Peyer's patch (tissue), 4 donors: ENCODE results near the gene ORM1. TPM values are rescaled to one million over a fixed set of nuclear protein-coding genes. Genes with fewer than 3 reads are reported as not detected.

Experiments used
- DNase-seq, 3 donors: peaks; one replicate each; pipeline ENCODE4 v3.0.0-alpha.2; 2017 to 2019
- H3K27ac ChIP-seq, 4 donors: fragments of 200-600 bp; sonication (generic); one replicate each; pipeline ENCODE4 v1.5.1; 2016 to 2019
- H3K27me3 ChIP-seq, 2 donors: fragments of 200-600 bp; sonication (generic); one replicate each; pipeline ENCODE4 v1.5.1; 2019
- H3K36me3 ChIP-seq, 3 donors: fragments of 200-600 bp; sonication (generic); one replicate each; pipeline ENCODE4 v1.5.1; 2016 to 2019
- H3K4me1 ChIP-seq, 4 donors: fragments of 200-600 bp; sonication (generic); one replicate each; pipeline ENCODE4 v1.5.1; 2016 to 2019
- H3K4me3 ChIP-seq, 4 donors: fragments of 200-600 bp; sonication (generic); 1 replicate in 3 of 4; 2 replicates in 1 of 4; pipeline ENCODE4 v1.5.1; 2016 to 2019; ENCODE audit warnings: mild to moderate bottlenecking in 1 of 4
- H3K9me3 ChIP-seq, 4 donors: fragments of 200-600 bp; sonication (generic); one replicate each; pipeline ENCODE4 v1.5.1; 2016 to 2019; ENCODE audit warnings: mild to moderate bottlenecking in 1 of 4
- POLR2A ChIP-seq, 2 donors: fragments of 450-650 bp; IDR thresholded peaks; one replicate each; pipeline ENCODE4 v1.5.1; 2017; ENCODE audit warnings: antibody characterized with exemption in 2 of 2, mild to moderate bottlenecking in 2 of 2, moderate library complexity in 2 of 2
- total RNA-seq, 4 donors: library from RNA; depleted of rRNA; stranded (reverse); fragments of >200 nt; gene quantifications; one replicate each; pipeline ENCODE4 v1.1.0, GENCODE V29; 2016
- TF ChIP-seq, protein P1 (sequence below), 6 experiments: fragments of 450-650 bp in 4 of 6; fragments of 200-600 bp in 2 of 6; sonication (generic) in 1 of 6; IDR thresholded peaks; one replicate each; pipeline ENCODE4 v1.5.1; 2017 to 2019; ENCODE audit warnings: antibody characterized with exemption in 6 of 6, mild to moderate bottlenecking in 3 of 6, moderate library complexity in 1 of 6

The ORM1 gene
- total RNA-seq, 4 donors from 2014 or later = not detected

DNA sequence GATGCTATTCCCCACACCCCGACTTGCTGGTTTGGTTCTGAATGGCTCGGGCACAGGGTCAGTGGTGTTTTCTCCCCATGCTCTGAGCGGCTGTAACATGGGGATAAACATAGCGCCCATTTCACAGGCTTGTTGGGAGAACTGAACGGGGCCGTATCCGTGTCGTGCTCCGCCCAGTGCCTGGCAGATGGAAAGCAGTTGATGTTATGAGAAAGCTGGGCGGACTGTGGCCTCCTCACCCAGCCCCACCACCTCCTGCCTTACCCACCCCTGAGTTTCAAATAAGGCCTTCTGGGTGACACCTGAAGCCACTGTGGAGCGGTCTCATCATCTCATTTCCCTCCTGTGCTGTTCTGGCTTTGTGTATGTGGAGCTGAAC is 21.3 kb downstream of the ORM1 start:
- TF ChIP-seq POLR2A (IDR thresholded peaks at IDR 0.05) = no peak
- TF ChIP-seq, protein P1, sequence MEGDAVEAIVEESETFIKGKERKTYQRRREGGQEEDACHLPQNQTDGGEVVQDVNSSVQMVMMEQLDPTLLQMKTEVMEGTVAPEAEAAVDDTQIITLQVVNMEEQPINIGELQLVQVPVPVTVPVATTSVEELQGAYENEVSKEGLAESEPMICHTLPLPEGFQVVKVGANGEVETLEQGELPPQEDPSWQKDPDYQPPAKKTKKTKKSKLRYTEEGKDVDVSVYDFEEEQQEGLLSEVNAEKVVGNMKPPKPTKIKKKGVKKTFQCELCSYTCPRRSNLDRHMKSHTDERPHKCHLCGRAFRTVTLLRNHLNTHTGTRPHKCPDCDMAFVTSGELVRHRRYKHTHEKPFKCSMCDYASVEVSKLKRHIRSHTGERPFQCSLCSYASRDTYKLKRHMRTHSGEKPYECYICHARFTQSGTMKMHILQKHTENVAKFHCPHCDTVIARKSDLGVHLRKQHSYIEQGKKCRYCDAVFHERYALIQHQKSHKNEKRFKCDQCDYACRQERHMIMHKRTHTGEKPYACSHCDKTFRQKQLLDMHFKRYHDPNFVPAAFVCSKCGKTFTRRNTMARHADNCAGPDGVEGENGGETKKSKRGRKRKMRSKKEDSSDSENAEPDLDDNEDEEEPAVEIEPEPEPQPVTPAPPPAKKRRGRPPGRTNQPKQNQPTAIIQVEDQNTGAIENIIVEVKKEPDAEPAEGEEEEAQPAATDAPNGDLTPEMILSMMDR (IDR thresholded peaks at IDR 0.05) = no peak
- Histone ChIP-seq H3K9me3 (no peaks in the 10 kb centered on the region), H3K36me3 (peaks cover 0 to 97% (median 7%) of the 10 kb centered on the region in 3 donors), H3K27me3 (no peaks in the 10 kb centered on the region), H3K27ac (peak overlapping the region in 1 of 4 donors; percentile 38), H3K4me1 (peaks cover 0 to 10% (median 3%) of the 10 kb centered on the region in 4 donors), H3K4me3 (no peak overlapping the region)
- DNase-seq = no peak

DNA sequence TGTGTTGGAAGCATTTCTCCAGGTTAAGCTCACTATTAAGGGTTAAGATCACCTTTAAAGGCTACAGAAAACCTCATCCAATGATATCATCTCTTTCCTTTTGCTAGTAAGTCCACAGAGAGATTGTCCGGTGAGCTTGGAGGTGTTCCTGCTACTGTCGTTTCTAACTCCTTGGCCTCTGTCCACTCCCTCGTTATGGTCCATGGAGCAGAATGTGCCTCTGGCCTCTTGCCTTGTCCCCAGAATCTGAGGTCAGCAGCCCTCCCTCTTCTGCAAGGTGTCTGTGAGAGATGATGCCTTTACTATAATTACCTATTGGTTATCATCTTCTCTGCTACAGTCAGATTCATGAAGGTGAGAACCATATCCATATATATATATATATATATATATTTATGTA is 21.8 kb downstream of the ORM1 start:
- H3K36me3 ChIP-seq = peaks cover 0 to 96% (median 7%) of the 10 kb centered on the region in 3 donors
- DNase-seq = no peak
- H3K27me3 ChIP-seq = no peaks in the 10 kb centered on the region
- peak overlapping the region in 1 of 4 donors; percentile 38 for H3K27ac ChIP-seq
- peaks cover 0 to 15% (median 8%) of the 10 kb centered on the region in 4 donors for H3K4me1 ChIP-seq
- H3K4me3 ChIP-seq = no peak overlapping the region
- H3K9me3 ChIP-seq = no peaks in the 10 kb centered on the region
- TF ChIP-seq POLR2A (IDR thresholded peaks at IDR 0.05) = no peak
- TF ChIP-seq, protein P1 (IDR thresholded peaks at IDR 0.05) = no peak

DNA sequence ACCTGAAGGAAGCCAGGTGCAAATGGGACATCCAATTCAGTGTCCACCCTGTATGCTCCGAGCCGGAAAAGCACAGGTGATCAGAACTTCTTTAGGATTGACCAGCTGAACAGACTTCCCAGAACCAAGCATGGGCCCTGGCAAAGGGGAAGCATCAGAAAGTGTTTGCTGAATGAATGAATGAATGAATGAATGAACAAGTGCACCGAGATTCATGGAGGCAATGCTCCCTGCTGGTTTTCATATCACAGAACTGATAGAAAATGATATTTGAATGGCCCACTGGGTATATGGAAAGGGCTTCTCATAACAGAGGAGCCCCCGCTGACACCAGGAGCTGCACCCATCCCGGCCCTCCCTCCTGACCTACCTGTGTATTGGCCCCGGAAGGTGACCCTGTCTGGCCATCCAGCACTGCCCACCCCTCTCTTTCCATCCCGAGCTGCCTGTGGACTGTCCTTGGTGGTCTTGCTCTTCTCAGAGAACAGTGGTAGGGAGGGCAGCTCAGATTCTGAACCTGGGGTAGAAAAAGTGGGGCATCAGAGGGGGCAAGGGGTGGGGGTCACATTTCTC is 22.7 kb downstream of the ORM1 start:
- Histone ChIP-seq H3K9me3 (no peaks in the 10 kb centered on the region), H3K27ac (no peak overlapping the region), H3K4me1 (peaks cover 0 to 17% (median 13%) of the 10 kb centered on the region in 4 donors), H3K27me3 (no peaks in the 10 kb centered on the region), H3K4me3 (no peak overlapping the region), H3K36me3 (peaks cover 0 to 96% (median 7%) of the 10 kb centered on the region in 3 donors)
- no peak for TF ChIP-seq POLR2A (IDR thresholded peaks at IDR 0.05)
- no peak for DNase-seq

DNA sequence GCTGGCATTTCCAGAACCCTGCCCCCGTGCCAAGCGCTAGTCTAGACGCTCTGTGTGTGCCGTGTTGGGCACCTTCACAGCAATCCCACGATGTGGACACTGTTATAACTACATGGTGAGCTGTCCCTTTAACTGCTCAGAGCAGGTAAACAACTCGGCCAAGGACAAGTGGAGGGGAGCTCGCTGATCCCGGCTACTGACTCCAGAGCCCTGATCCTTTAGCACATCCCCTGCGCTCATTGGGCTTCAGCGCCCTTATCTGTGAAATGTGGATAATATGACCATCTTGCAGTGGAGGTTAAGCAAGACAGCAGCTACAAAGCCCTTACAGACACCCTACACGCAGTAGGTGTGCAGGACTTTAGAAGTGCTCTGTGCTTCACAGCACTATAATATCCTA is 23.2 kb downstream of the ORM1 start:
- TF ChIP-seq, protein P1 (IDR thresholded peaks at IDR 0.05) = no peak
- TF ChIP-seq POLR2A (IDR thresholded peaks at IDR 0.05) = no peak
- Histone ChIP-seq H3K4me3 (no peak overlapping the region), H3K27ac (no peak overlapping the region)

DNA sequence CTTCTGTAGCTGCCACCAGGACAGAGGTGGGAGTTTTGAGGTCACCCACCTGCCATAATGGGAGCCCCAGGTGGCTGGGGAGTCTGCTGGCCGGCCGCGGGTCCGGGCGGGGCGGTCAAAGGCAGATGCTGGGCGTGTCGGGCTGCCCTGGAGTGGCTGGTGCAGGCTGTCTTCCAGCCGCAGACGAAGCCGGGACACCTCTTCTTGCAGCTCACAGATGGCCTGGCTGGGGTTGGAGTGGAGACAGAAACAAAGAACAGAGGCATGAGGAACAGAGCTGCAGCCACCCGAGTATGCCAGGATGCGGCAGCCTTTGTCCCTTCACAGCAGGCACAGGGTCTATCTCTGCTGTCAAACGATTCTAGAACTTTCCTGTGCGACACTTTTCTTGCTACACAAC is 24.8 kb downstream of the ORM1 start:
- Histone ChIP-seq H3K27ac (peak overlapping the region in 1 of 4 donors; percentile 78), H3K36me3 (peaks cover 0 to 93% (median 7%) of the 10 kb centered on the region in 3 donors), H3K4me1 (peaks cover 0 to 22% (median 13%) of the 10 kb centered on the region in 4 donors), H3K4me3 (no peak overlapping the region), H3K9me3 (no peaks in the 10 kb centered on the region), H3K27me3 (no peaks in the 10 kb centered on the region)
- no peak for DNase-seq
- TF ChIP-seq, protein P1 (IDR thresholded peaks at IDR 0.05) = no peak
- TF ChIP-seq POLR2A (IDR thresholded peaks at IDR 0.05) = no peak

More for the DNA sequence above, 23.2 kb downstream of the ORM1 start:
- Histone ChIP-seq H3K27me3 (no peaks in the 10 kb centered on the region), H3K4me1 (peaks cover 0 to 17% (median 13%) of the 10 kb centered on the region in 4 donors), H3K9me3 (no peaks in the 10 kb centered on the region), H3K36me3 (peaks cover 0 to 96% (median 7%) of the 10 kb centered on the region in 3 donors)
- no peak for DNase-seq

DNA sequence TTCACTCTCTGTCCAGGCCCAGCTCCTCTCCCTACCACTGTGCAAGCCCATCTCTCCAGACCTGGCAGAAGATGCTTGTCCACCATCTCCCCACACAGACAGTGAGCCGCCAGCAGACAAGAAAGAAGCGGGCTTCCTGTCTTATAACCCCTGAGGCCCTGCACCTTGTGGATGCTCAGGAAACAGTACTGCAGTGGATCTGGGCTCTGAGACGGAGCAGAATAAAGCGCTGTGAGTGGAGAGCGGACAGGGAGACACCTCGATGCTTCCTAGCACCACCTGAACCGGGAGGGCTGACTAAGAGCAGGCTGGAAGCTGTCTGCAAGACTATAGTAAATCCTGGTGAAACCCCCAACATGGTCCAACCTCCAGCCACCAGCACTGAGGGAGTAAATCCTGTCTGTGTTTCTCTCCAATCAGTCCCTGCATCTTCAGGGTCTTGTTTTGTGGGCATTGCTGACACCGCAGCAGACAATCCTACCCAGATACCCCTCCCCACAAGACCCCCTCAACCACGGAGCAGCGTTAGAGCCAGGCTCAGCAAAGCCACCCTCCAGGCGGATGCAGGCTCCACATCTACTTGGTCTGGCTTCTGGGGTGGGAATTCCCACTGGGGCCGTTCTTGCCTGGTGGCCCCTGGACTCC is 25.5 kb downstream of the ORM1 start:
- Histone ChIP-seq H3K27ac (peak overlapping the region; percentile 41 to 78 (median 60)), H3K9me3 (no peaks in the 10 kb centered on the region), H3K4me1 (peaks cover 0 to 23% (median 13%) of the 10 kb centered on the region in 4 donors), H3K36me3 (peaks cover 0 to 91% (median 7%) of the 10 kb centered on the region in 3 donors), H3K4me3 (no peak overlapping the region), H3K27me3 (no peaks in the 10 kb centered on the region)
- TF ChIP-seq, protein P1 (IDR thresholded peaks at IDR 0.05) = no peak
- TF ChIP-seq POLR2A (IDR thresholded peaks at IDR 0.05) = no peak
- no peak for DNase-seq
